GM19035 (cell line): ENCODE measurements around the gene GMNN.
"Not testable (repeated sequence)": the region's sequence is repeated elsewhere in the genome, so short reads cannot be mapped to it uniquely, and the experiment has no call there.

Experiments used
- ATAC-seq: cut with Tn5 transposase; IDR thresholded peaks from one replicate; pipeline ENCODE4 v1.9.1; 2021; ENCODE audit not compliant: unreplicated experiment

GMNN gene

GRCh38 chr6:24774696-24775519, at the start of gene GMNN:
TSS of gene GMNN (plus strand) at chr6:24774937. CDS start at chr6:24777247, 2,310 bp downstream.
- ATAC-seq, result peak; percentile 92

GRCh38 chr6:24730653-24731052, 44.1 kb upstream of the GMNN start:
- ATAC-seq, result not testable (repeated sequence)

DNA sequence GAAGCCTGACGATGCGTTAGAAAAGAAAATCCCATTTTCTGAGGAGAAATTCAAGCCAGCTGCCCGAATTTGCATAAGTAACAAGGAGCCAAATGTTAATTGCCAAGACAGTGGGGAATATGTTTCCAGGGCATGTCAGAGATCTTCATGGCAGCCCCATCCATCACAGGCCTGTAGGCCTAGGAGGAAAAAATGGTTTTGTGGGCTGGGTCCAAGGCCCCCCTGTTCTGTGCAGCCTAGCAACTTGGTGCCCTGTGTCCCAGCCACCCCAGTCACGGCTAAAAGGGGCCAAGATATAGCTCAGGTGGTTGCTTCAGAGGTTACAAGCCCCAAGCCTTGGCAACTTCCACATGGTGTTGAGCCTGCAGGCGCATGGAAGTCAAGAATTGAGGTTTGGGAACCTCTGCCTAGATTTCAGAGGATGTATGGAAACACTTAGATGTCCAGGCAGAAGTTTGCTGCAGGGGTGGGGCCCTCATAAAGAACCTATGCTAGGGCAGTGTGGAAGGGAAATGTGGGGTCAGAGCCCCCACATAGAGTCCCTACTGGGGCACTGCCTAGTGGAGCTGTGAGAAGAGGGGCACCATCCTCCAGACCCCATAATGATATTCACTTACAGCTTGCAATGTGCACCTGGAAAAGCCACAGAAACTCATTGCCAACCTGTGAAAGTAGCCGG, 43.1 kb upstream of the GMNN start:
- ATAC-seq, result not testable (repeated sequence)

GRCh38 chr6:24734166-24734565, 40.6 kb upstream of the GMNN start:
- no peak for ATAC-seq

- not testable (repeated sequence) for ATAC-seq
These were observed 40.0 kb upstream of the GMNN start for GRCh38 chr6:24734710-24735109.

DNA sequence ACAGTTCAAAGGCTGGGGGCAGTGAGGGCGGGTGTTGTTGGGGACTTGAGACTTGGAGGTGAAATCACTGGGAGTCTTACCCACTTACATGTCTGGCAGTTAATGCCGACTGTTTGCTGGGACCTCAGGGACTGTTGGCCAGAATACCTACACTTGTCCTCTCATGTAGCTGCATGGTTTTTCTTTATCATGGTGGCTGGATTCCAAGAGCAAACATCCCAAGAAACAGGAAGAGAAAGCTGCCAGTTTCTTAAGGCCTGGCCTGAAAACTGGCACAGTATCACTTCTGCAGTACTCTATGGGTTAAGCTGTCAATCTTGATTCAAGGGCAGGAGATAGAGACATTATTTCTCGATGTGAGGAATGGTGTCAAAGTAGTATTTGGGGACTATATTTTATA, 36.0 kb upstream of the GMNN start:
- no peak for ATAC-seq

- no peak for ATAC-seq
These were observed 33.9 kb upstream of the GMNN start for GRCh38 chr6:24740861-24741260.

GRCh38 chr6:24742216-24742738, 32.5 kb upstream of the GMNN start:
- ATAC-seq, result no peak

DNA sequence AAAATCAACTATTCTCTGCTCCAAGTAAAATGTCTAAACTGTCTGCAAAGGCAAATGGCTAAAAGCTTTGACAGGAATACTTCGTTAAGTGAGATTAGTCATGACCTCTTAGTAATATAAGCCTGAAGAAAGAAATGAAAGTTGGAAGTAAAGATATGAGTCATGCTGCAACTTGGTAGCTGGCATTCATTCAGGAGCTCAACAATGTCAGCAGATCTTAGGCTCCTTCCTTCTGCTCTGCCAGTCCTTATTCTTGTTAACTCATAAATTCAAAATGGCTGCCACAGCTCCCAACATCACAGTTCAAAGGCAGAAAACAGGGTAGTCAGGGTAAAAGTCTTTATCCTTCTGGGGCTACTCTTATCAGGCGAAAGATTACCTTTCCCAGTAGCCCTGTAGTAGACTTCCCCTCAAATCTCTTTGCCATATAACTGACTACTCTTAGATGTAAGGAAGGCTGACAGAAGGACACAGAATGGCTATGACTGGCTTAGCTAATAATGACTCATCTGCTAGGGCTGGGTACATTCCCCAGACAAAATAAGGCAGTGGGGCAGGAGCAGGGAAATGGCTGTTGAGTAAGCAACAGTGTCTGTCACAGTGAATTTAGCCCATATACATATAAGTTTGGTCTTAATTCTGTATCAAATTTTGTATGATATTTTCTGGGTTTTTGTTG, 31.3 kb upstream of the GMNN start:
- peak; percentile 83 for ATAC-seq

- no peak for ATAC-seq
These were observed 30.8 kb upstream of the GMNN start for GRCh38 chr6:24743944-24744335.

DNA sequence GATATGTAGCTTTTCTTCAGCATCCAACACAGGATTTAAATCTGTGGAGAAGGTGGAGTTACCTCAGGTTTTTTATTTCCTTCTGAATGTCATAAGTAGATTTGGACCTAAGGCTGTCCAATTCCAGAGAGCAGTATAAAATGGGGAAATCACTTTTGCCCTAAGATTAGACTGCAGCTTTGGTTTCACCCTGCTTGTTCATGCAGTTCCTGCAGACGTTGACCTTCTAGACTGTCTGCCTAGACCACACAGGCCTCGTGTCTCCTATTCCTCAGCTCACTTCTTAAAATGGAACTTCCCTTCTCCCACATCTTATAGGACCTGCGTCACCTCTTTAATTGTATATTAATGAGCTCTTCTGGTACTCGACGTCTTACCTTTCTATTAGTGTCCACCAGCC, 29.8 kb upstream of the GMNN start:
- ATAC-seq, result no peak

- no peak for ATAC-seq
These were observed 25.4 kb upstream of the GMNN start for GRCh38 chr6:24749297-24749696.

- ATAC-seq, result not testable (repeated sequence)
These were observed 23.9 kb upstream of the GMNN start for GRCh38 chr6:24750878-24751277.

- ATAC-seq, result no peak
These were observed 22.2 kb upstream of the GMNN start for GRCh38 chr6:24752503-24752902.

GRCh38 chr6:24752917-24753492, 21.7 kb upstream of the GMNN start:
- ATAC-seq, result no peak

DNA sequence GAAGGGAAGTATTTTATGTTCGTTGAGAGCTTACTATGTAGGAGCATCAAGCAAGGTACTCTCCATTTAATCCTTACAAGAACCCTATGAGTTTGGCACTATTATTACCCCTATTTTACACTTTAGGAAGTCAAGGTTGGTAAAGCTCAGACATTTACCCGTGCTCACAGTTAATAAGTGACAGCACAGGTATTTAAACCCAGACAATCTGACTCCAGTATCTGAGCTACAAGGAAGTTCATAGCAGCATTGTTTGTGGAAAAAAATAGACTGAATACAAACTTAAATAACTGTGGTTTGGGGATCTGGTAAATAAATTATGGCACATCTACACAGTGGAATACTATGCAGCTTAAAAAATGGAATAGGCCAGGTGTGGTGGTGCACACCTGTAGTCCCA, 21.2 kb upstream of the GMNN start:
- no peak for ATAC-seq

DNA sequence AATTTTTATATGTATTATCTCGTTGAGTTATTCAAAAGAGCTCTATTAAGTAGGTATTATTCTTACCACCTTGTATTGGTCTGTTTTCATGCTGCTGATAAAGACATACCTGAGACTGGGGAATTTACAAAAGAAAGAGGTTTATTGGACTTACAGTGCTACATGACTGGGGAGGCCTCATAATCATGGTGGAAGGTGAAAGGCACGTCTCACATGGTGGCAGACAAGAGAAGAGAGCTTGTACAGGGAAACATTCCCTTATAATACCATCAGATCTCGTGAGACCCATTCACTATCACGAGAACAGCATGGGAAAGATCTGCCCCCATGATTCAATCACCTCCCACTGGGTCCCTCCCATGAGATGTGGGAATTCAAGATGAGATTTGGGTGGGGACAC, 20.4 kb upstream of the GMNN start:
- ATAC-seq, result not testable (repeated sequence)

- ATAC-seq, result no peak
These were observed 19.5 kb upstream of the GMNN start for GRCh38 chr6:24755279-24755678.

- no peak for ATAC-seq
These were observed 17.1 kb upstream of the GMNN start for GRCh38 chr6:24757611-24758010.

DNA sequence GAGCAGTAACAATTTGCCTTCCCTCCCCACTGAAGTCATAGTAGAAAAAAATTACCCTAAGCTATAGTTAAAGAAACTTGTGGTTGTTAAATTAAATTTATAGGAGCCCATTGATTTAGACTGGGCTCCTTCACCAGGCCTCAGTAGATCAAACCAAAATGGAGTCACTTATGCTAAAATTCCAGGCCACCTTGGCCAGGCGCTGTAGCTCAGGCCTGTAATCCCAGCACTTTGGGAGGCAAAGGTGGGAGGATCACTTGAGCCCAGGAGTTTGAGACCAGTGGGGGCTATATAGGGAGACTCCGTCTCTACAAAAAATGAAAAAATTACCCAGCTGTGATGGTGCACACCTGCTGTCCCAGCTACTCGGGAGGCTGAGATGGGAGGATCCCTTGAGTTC, 15.0 kb upstream of the GMNN start:
- no peak for ATAC-seq

GRCh38 chr6:24760210-24760609, 14.5 kb upstream of the GMNN start:
- ATAC-seq, result no peak
